HEK293T (cell line): ENCODE measurements around the gene HS1BP3.

ENCODE experiments used
- ARNT ChIP-seq: fragments of 450-650 bp; IDR thresholded peaks from 2 replicates; pipeline ENCODE4 v1.6.1; 2017; ENCODE audit warnings: mild to moderate bottlenecking
- BHLHE40 ChIP-seq: fragments of 450-650 bp; IDR thresholded peaks from 2 replicates; pipeline ENCODE4 v1.6.1; 2016; ENCODE audit warnings: mild to moderate bottlenecking, moderate library complexity, borderline replicate concordance
- CTBP1 ChIP-seq: fragments of 450-650 bp; IDR thresholded peaks from 2 replicates; pipeline ENCODE4 v1.6.1; 2016; ENCODE audit warnings: borderline replicate concordance
- SP1 ChIP-seq: fragments of 450-650 bp; IDR thresholded peaks from 2 replicates; pipeline ENCODE4 v1.6.1; 2017

- no peak for TF ChIP-seq BHLHE40
- TF ChIP-seq SP1 = no peak
- TF ChIP-seq ARNT = no peak
- no peak for TF ChIP-seq CTBP1
Observed at GRCh38 chr2:20643826-20644225, 7.1 kb downstream of the HS1BP3 start.
